ENCODE data around the gene NUP133. TPM values are rescaled to one million over a fixed set of nuclear protein-coding genes. Genes with fewer than 3 reads are reported as not detected.
"Not testable (repeated sequence)": the region's sequence is repeated elsewhere in the genome, so short reads cannot be mapped to it uniquely, and the experiment has no call there.

Gene NUP133
- total RNA-seq, 1 donor from 2014 or later, result 42.9 TPM

GRCh38 chr1:229478852-229479251, 29.3 kb downstream of the NUP133 start:
- no peaks in the 10 kb centered on the region for H3K27me3 Mint-ChIP-seq (ENCODE audit: unreplicated experiment)
- H3K36me3 Mint-ChIP-seq (ENCODE audit: unreplicated experiment), result no peaks in the 10 kb centered on the region
- DNase-seq, result no peak
- H3K27ac Mint-ChIP-seq (ENCODE audit: unreplicated experiment), result no peak overlapping the region
- H3K4me3 Mint-ChIP-seq (ENCODE audit: unreplicated experiment), result no peak overlapping the region
- H3K4me1 Mint-ChIP-seq (ENCODE audit: low read depth, unreplicated experiment), result peaks cover 7% of the 10 kb centered on the region
- TF ChIP-seq CTCF (IDR thresholded peaks at IDR 0.05; ENCODE audit: partially characterized antibody, unreplicated experiment), result no peak
- H3K9me3 Mint-ChIP-seq (ENCODE audit: unreplicated experiment), result no peaks in the 10 kb centered on the region

DNA sequence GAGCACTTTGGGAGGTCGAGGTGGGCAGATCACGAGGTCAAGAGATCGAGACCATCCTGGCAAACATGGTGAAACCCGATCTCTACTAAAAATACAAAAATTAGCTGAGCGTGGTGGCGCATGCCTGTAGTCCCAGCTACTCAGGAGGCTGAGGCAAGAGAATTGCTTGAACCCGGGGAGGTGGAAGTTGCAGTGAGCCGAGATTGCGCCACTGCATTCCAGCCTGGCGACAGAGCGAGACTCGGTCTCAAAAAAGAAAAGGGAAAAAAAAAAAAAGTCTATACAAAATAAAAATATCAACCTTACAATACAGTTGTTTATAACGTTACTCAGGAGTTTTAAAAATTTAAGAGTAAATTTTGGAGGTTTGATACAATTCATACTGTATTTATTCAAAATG, 32.3 kb downstream of the NUP133 start:
- H3K27ac Mint-ChIP-seq (ENCODE audit: unreplicated experiment); H3K36me3 Mint-ChIP-seq (ENCODE audit: unreplicated experiment); H3K27me3 Mint-ChIP-seq (ENCODE audit: unreplicated experiment); H3K4me3 Mint-ChIP-seq (ENCODE audit: unreplicated experiment); H3K4me1 Mint-ChIP-seq (ENCODE audit: low read depth, unreplicated experiment); H3K9me3 Mint-ChIP-seq (ENCODE audit: unreplicated experiment); DNase-seq: not testable (repeated sequence)

DNA sequence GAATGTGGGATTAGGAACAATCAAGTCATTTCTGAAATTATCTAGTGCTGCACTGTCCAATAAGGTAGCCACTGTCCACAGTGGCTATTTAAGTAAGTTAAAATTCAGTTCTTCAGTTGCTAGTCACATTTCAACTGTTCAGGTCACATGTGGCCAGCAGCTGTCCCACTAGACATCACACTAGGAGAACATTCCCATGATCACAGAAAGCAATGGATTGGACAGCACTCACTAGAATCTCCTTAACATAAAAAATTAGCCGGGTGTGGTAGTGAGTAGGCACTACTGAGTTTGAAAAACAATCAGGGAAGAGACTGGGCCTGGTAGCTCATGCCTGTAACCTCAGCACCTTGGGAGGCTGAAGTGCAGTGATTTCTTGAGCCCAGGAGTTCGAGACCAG, 33.6 kb downstream of the NUP133 start:
- H3K9me3 Mint-ChIP-seq (ENCODE audit: unreplicated experiment), result no peaks in the 10 kb centered on the region
- H3K4me1 Mint-ChIP-seq (ENCODE audit: low read depth, unreplicated experiment), result peaks cover 7% of the 10 kb centered on the region
- no peak overlapping the region for H3K4me3 Mint-ChIP-seq (ENCODE audit: unreplicated experiment)
- H3K36me3 Mint-ChIP-seq (ENCODE audit: unreplicated experiment), result no peaks in the 10 kb centered on the region
- no peak for DNase-seq
- TF ChIP-seq CTCF (IDR thresholded peaks at IDR 0.05; ENCODE audit: partially characterized antibody, unreplicated experiment), result no peak
- H3K27me3 Mint-ChIP-seq (ENCODE audit: unreplicated experiment), result peaks cover 2% of the 10 kb centered on the region
- H3K27ac Mint-ChIP-seq (ENCODE audit: unreplicated experiment), result no peak overlapping the region

DNA sequence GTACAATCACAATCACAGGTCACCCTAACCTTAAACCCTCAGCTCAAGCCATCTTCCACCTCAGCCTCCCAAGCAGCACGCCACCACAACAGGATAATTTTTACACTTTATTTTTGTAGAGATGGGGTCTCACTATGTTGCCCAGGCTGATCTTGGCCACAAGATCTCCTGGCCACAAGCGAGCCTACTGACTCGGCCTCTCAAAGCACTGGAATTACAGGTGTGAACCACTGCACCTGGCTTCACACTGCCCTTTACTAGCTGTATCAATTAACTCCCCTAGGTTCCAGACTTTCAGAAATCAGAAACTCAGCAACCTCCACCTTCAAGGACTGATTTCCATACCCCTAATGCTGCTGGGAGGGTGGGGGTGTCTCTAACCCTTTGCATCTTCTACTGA, 37.0 kb downstream of the NUP133 start:
- DNase-seq, result no peak
- H3K36me3 Mint-ChIP-seq (ENCODE audit: unreplicated experiment), result no peaks in the 10 kb centered on the region
- H3K9me3 Mint-ChIP-seq (ENCODE audit: unreplicated experiment), result peaks cover 2% of the 10 kb centered on the region
- peaks cover 2% of the 10 kb centered on the region for H3K27me3 Mint-ChIP-seq (ENCODE audit: unreplicated experiment)
- no peak for TF ChIP-seq CTCF (IDR thresholded peaks at IDR 0.05; ENCODE audit: partially characterized antibody, unreplicated experiment)
- no peak overlapping the region for H3K4me3 Mint-ChIP-seq (ENCODE audit: unreplicated experiment)
- H3K27ac Mint-ChIP-seq (ENCODE audit: unreplicated experiment), result no peak overlapping the region
- H3K4me1 Mint-ChIP-seq (ENCODE audit: low read depth, unreplicated experiment), result no peaks in the 10 kb centered on the region

DNA sequence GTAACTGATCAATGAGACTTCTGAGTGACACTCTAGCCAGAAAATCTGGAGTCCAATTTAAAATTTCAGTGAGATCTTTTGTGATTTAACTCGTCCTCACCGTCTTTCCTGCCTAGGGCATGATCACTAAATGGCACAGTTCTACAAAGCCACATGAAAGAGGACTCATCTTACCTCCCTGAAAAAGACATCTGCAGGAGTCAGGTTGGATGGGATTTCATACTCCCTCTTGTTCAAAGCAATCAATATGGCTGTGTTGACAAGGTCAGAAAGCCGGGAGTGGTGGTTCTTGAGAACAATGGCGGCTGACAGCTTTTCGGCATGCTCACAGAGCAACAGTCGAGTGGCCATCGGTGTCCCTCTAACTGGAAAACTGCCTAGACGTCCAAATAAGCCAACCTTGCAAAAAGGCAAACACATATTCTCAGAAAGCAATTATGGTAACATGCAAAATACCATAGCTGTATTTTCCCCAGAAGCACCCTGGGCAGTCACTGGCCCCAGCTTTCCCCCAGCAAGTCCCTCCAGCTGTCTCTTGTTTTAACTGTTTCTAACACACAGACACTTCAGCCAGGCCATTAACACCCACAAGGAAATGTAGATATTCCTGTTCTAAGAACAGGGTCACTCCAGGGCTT, 37.6 kb downstream of the NUP133 start:
- DNase-seq, result no peak
- Mint-ChIP-seq H3K9me3 (ENCODE audit: unreplicated experiment) (peaks cover 2% of the 10 kb centered on the region), H3K27ac (ENCODE audit: unreplicated experiment) (no peak overlapping the region), H3K27me3 (ENCODE audit: unreplicated experiment) (peaks cover 2% of the 10 kb centered on the region), H3K4me1 (ENCODE audit: low read depth, unreplicated experiment) (no peaks in the 10 kb centered on the region), H3K4me3 (ENCODE audit: unreplicated experiment) (no peak overlapping the region), H3K36me3 (ENCODE audit: unreplicated experiment) (no peaks in the 10 kb centered on the region)
- TF ChIP-seq CTCF (IDR thresholded peaks at IDR 0.05; ENCODE audit: partially characterized antibody, unreplicated experiment), result no peak

Data from glutamatergic neuron (in vitro differentiated cells).